ENCODE measurements around the gene MSRB2. TPM values are rescaled to one million over a fixed set of nuclear protein-coding genes. Genes with fewer than 3 reads are reported as not detected.
"Not testable (repeated sequence)": the region's sequence is repeated elsewhere in the genome, so short reads cannot be mapped to it uniquely, and the experiment has no call there.

Gene MSRB2
- 10 to 100 TPM; 43.4 to 50.0 (median 46.6) TPM for polyA plus RNA-seq (ENCODE audit: insufficient read length in 4 of 4)

DNA sequence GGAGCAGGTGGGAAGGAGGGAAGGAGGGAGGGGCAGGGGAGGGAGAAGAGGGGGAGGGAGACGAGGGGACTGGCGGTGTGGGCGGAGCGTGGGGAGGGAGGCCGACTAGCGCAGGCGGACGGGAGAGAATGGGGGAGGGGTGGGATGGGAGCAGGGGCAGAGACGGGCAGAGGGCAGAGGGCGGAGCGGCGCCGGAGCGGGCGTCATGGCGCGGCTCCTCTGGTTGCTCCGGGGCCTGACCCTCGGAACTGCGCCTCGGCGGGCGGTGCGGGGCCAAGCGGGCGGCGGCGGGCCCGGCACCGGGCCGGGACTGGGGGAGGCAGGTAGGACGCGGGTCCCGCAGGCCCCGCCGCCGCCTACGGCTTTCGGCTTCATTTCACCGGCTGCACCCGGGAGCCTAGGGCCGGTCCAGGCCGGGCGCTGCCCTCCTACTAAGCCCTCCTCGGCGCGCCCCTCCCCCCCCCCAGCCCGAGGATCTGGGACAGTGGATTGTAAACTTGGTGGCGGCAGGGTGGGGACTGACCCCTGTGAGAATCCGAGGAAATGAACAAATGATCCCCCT is at the start of gene MSRB2:
Gene MSRB2, plus strand, starts transcription at position 176 of the 562 bp plus-strand sequence. Its CDS starts 30 bp downstream, at position 206.
- peak in 3 of 4 donors; percentile 78 to 88 (median 86) for DNase-seq (ENCODE audit: low read depth in 4 of 4, low spot score in 3 of 4)

DNA sequence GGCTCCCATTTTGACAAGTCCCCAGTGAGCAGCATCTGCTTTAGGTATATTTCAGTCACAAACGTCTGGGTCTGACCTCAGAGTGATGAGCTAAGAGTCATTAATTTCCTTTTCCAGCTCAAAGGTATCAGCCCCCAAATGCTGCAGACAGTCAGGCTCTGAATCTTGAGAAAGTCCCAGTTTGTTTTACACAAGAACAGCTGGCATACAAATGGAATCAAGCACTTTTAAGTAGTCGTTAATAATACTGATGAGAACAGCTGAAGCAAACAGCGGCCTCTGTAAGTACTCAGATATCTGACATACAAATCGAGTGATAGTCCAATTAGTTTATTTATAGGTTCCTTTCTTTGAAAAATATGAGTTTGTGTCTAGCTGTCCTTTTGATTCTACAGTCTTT is 49.4 kb upstream of the MSRB2 start:
- DNase-seq (ENCODE audit: low read depth in 4 of 4, low spot score in 3 of 4), result no peak

DNA sequence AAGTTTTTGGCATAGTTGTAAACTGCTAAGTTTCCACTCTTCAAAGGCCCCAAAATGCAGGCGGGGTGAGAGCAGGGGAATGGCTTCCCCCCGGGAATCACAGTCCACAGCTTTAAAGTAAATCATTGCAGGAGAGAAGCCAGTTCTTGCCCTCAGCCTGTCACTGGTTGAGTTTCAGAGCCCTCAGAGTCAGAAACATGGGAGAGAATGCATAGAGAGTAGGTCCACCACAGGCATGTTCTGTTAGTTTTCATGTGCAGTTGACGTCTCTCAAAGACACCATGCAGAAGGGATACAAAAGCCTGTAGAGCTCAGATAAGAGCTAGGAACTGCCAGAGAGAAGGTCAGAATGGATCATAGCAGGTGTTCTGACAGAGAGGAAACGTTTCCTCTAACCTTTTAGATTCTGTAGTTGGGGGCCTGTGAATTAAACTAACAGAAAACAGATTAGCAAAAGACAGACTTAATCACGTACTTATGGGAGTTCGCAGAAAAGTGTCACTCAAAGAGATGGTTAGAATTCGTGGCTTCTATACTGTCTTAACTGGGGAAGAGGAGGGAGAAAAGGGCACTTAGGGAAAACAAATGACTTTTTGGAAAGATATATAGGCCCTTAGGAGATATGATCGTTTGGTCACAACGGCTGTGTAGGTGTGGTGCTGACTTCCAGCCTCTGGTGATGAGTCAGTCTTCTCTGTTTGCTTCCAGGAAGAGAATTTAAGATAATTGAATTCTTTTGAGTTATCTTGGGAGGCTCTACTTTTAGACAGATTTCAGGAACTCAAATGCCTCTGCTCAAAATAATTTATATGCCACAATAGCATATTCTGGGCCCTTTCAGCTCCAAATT is 48.0 kb upstream of the MSRB2 start:
- no peak for DNase-seq (ENCODE audit: low read depth in 4 of 4, low spot score in 3 of 4)

DNA sequence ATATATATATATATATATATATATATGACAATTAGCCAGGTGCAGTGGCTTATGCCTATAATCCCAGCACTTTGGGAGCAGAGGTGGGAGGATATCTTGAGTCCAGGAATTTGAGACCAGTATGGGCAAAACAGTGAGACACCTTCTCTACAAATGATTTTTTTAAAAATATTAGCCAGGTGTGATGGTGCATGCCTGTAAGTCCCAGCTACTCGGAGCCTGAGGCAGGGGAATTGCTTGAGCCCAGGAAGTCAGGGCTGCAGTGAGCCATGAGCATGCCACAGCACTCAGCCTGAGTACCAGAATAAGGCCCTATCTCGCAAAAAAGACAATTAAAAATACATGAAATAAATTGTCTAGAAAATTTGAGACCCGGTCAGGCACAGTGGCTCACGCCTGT is 47.2 kb upstream of the MSRB2 start:
- no peak for DNase-seq (ENCODE audit: low read depth in 4 of 4, low spot score in 3 of 4)

DNA sequence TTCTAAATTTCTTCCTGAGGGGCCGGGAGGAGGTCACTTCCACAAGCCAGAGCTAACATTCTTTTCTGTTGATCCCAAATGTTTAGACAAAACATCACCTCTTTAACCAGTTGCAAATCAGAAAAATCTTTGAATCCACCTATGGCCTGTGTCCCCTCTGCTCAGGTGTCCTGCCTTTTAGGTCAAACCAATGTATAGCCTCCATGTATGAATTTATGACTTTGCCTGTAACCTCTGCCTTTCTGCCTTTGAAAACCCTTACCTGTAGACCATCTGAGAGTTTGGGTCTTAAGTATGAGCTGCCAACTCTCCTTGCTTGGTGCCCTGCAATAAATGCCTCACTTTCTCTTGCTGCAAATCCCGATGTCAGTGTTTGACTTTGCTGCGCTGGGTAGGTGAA is 44.1 kb upstream of the MSRB2 start:
- DNase-seq (ENCODE audit: low read depth in 4 of 4, low spot score in 3 of 4), result no peak

DNA sequence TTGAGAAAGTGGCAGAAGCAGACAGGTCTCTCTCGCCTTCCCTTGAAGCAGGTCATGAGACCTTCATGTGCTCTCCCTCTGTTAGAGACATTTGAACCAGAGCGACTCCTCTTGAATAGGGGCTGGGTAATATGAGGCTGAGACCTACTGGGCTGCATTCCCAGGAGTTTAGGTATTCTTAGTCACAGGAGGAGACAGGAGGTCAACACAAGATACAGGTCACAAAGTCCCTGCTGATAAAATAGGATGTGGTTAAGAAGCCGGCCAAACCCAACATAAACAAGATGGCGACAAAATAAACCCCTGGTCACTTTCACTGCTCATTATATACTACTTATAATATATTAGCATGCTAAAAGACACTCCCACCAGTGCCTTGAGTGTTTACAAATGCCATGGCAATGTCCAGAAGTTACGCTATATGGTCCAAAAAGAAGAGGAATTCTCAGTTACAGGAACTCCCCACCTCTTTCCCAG is 43.5 kb upstream of the MSRB2 start:
- DNase-seq (ENCODE audit: low read depth in 4 of 4, low spot score in 3 of 4), result no peak

DNA sequence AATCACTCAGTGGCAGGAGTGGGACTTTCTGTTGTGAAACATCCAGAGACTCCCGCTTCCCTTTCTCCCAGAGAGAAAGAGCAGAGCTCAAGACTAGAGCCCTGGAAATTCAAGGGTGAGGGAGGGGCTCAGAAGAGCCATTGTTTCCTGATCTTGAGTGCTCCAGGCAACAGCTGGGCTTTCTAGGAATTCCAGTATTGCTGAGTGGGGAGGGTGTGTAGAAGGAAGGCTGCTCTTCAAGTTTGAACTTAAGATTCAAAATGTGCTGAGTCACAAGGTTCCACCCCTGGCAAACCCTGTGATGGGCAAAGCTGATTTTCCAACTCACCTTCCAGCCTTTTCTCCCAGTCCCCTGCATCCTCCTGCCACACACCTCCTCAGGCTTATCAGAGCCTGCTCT is 42.3 kb upstream of the MSRB2 start:
- DNase-seq (ENCODE audit: low read depth in 4 of 4, low spot score in 3 of 4), result no peak

DNA sequence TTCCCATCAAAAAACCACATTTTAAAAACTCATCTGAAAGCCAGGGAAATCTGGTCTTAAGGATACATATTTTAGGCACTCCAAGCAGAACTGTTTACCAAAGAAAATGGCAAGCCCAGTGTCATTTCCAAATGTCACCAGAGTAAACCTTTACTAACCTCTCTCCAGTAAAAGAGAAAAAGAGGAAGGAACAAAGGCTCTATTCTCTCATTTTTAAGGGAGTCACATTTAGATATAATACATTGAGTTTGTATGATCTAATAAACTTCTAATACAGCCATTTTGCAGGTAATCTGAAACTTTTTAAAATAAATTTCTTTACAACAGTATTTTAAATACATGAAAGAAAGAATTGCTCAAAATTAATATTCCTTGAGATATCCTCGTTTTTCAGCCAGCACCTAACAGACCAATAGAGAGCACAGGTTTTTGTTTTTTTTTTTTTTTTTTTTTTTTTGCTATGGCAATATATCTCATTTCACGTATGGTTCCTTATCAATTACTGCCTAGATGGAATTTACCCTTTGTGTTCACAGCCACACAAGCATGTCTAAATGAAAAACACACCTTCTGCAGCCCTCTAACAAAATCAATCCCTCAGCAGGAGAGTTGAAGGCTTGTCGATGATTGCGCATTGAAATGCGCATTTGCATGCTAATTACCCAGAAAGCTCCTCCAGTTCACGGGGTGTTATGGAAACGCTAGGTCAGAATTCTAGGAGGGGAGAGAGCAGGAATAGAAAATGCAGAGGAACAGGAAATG is 39.8 kb upstream of the MSRB2 start:
- DNase-seq (ENCODE audit: low read depth in 4 of 4, low spot score in 3 of 4), result no peak

DNA sequence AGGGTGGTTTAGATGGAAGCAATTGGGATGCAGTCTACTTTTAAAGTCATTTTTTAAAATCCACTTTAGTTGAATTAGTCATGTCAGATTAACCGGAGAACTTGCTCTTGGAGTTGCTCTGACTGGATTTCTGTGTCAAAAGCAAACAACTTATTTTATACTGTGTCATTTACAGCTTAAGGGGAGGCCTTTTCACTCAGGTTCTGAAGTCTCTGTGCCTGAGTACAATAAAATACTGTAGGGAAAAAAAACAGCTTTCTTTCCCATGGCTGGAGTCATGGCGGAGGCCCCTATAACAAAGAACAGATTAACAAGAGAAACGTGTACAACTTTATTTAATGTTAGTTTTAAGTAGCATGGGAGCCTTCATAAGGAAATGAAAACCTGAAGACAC is 39.2 kb upstream of the MSRB2 start:
- no peak for DNase-seq (ENCODE audit: low read depth in 4 of 4, low spot score in 3 of 4)

DNA sequence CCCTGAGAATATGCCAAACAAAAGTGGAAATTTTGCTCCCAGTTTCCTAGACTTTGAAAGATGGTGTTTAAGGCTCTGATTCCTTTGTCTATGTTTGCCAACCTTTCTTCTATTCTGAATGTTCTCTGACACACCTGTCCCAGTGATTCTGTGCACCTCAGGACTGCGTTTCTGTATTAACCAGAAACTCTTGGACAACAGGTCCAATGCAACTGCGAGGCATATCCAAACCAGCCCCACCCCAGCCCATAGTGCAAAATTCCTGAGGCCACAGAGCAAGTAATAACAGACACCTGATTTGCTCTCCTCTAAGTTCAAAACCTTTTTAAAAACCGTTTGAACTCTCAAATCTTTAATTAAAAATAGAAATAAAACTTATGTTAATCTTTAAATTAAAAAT is 37.0 kb upstream of the MSRB2 start:
- no peak for DNase-seq (ENCODE audit: low read depth in 4 of 4, low spot score in 3 of 4)

DNA sequence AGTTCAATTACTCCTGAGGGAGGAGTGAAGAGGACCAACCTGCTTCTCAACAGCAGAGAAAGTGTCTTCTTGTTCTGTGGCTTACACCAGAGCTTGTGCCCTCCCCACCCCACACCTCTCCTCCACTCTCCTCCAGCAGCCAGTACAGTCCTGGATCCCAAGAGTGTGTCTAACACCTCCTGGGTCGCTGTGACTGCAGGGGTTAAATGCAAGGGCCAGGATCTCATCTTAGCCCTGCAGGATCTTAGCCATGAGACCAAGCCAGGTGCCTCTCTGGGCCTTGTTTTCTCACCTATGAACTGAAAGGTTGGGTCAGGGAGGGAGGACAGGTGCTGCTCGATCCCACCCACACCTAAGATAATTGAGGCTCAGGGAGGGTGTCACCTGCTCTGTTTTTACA is 34.5 kb upstream of the MSRB2 start:
- no peak for DNase-seq (ENCODE audit: low read depth in 4 of 4, low spot score in 3 of 4)

DNA sequence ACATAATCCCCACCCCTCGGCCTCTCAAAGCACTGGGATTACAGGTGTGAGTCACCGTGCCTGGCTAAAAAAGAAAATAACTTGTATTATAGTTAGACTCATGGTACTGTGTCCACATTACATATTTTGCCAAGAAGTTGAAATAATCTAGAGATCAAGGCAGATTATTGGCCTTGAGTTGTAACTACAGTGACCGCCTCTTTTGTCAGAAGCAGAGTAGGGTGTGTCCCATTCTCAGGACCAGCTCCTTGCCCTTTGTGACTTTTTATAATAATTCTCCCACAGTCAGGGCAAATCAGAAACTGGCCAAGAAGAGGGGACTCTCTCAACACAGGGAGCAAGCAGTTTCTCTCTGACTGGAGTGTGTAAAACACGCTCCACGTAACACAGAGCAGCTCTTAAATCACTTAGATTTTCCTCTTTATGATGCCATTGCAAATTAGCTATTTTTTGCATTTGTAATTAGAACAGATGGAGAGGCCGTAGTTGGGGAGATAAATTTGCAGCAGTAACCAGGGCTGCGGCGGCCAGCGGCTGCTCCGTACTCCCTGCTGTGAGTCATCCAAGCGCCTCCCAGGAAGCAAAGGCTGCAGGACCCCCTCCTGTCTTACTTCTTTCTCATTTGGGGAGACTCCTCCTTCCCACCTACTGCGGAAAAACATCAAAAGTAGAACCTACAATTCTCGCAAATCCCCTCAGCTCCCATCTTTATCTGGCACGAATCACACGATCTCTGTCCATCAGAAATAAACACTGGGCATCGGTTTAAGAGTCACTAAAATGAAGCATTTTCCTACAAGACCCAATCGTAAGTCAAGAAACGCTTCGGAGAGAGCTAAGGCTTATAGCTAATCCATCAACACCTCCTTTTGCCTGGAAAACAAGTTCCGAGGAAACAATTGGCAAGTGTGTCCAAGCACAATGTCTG is 32.1 kb upstream of the MSRB2 start:
- DNase-seq (ENCODE audit: low read depth in 4 of 4, low spot score in 3 of 4), result no peak

DNA sequence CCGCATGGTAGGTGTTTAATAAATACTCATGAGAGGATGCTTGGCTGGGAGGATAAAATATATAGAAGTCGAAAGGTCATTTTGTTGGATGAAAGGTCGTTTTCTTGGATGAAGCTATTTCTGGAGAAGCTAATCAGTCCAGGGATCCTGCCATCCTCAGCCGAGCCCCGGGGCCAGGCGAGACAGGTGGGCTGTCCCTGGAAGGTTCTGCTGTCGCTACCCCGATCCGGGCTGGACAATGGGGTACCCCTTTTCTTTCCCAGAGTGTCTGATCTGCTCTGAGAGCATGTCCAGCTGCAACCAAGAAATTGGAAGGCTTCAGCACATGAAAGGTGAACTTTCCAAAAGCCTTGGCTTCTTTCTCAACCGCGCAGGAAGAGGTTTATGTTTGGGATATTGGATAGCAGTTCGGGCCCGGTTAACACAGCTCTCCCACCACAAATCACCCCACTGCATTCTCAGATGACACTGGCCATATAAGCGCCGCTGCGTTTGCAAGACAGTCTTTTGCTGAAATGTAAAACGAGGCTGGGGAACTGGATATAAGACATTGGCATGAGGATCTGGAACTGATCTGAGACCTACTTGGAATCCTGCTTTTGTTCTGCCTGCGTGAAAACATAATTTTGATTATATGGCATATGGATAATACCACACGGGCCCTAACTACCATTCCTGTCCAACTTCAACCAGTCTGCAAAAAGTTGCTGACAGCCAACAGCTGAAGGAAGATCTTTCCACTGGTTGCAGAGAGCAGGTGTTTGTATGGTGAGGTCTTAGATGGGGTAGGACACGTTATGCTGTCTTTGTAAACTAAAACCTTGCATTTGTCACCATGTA is 31.2 kb upstream of the MSRB2 start:
- no peak for DNase-seq (ENCODE audit: low read depth in 4 of 4, low spot score in 3 of 4)

DNA sequence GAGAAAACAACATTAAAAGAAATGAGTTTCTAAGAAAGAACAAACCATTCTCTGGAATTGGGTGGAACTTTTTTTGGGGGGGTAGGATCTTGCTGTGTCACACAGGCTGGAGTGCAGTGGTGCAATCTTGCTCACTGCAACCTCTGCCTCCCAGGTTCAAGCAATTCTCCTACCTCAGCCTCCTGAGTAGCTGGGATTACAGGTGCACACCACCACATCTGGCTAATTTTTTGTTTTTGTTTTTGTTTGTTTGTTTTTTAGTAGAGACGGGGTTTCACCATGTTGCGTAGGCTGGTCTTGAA is 30.6 kb upstream of the MSRB2 start:
- not testable (repeated sequence) for DNase-seq (ENCODE audit: low read depth in 4 of 4, low spot score in 3 of 4)

DNA sequence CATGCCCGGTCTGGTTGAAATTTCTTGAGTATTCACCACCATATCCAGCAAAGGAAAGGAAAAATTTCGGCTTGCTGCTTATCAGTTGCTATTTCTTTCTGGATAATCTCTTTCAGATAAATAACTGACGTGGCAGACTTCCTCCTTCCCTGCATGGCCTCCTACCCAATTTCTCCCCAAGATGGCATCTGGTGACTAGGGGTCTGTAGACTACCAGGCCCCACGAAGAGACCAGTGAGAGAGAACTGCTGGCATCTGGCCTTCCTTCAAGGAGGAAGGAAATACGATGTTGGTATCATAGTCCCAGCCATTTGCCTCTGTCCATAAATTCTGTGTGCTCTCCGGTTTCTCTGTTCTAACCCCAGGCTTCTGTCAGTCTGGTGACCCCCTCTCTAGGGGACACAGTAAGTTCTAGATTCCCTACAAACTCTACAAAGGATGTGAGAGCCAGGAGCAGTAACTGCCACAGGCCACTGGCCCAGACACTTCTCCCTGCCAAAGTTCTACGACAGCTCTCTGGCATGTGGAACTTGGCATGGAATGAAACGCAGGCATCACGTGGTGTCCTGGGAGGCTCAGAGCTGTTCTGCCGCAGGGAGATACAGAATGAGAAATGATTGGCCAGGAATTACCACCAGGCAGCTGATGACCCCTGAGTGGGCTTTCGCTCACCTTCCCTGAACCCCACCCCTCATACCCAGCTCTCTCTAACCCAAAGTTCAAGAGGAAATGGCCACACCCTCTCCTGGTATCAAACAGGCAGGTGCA is 30.0 kb upstream of the MSRB2 start:
- no peak for DNase-seq (ENCODE audit: low read depth in 4 of 4, low spot score in 3 of 4)

DNA sequence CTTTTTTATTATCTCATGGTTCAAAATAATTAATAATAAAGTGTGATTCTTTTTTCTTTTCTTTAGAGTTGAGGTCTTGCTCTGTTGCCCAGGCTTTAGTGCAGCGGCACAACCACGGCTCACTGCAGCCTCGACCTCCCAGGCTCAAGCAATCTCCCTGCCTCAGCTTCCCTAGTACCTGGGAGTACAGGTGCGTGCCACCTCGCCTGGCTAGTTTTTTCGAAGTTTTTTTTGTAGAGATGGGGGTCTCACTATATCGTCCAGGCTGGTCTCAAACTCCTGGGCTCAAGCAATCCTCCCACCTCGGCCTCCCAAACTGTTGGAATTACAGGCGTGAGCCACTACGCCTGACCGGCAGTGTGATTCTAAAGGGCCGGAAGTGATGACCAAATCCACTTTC is 28.0 kb upstream of the MSRB2 start:
- DNase-seq (ENCODE audit: low read depth in 4 of 4, low spot score in 3 of 4), result no peak

DNA sequence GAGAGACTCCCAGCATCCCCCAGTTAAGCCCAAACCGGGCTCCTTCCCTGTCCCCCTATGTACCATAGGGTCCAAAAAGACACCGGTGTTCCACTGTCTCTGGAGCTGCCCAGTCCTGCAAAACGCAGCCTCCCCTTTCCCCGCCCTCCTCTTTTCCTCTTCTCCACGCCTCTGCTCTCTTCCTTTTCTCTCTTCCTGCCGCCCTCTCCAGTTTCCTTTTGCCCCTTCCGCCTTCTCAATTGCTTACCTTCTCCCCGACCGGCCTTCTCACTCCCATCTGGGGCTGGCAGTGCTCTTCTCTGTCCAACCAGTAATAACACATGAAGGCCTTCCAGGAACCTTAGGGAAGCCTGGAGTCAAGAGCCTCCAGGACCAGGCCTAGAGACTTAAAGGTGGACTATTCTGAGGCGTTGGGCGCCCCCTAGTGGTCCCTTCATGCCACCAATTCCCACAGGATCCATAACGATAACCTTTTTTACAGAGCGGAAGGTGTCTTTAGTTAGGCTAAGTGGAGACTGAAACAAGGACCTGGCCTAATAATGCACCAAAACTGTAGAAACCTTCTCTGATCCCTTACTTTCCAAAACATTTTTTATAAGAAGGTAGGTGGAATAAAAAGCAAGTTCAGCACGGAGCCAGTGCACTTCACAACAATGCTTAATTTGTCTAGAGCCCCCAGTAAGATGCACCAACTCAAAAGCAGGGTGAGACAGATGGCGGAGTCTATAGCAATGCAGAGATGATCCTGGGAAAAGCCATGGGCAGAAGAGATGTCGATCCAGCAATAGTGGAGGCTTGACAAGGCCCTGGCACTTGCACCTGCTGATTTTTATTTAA is 27.2 kb upstream of the MSRB2 start:
- peak in 2 of 4 donors; percentile 74 to 76 for DNase-seq (ENCODE audit: low read depth in 4 of 4, low spot score in 3 of 4)

Measured in right renal pelvis (tissue), 4 donors.